ENCODE data around the gene ZNF573.

DNA sequence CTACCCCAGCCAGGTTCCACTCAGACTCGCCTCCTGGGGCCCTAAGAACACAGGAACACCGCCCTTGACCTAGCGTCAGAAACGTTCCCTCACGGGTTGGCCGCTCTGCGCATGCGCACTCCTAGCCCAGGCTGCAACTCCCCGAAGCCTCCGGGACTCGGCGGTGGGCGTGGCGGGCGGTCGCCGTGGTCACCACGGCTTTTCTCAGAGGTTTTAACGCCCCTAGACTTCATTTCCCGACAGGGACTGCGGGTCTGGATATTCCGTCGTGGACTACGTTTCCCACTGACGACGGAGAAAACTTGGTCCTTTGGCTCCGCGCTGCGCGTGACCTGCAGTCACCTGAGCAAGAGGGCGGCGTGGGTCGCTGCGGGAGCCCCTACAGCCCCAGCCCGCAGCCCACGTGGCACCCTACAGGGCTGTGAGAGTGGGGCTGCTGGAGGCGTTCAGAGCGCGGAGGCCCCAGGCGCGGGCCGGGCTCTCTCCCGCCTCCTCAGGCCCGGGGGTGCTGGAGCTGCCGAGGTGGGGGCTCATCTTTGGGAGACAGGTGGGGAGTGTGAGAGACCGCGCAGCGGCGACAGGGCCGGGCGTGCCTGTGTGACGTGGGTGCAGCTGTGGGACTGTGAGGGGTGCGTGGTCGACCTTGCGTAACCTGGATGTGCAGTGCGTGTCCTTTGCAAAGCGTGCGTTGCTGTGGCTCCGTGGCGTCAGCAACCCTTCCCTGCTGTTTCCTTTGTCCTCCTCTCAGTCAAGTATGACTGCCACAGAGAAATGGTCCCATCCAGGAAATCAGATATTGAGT, 38.0 kb upstream of the ZNF573 start:
- TF ChIP-seq, protein P1, sequence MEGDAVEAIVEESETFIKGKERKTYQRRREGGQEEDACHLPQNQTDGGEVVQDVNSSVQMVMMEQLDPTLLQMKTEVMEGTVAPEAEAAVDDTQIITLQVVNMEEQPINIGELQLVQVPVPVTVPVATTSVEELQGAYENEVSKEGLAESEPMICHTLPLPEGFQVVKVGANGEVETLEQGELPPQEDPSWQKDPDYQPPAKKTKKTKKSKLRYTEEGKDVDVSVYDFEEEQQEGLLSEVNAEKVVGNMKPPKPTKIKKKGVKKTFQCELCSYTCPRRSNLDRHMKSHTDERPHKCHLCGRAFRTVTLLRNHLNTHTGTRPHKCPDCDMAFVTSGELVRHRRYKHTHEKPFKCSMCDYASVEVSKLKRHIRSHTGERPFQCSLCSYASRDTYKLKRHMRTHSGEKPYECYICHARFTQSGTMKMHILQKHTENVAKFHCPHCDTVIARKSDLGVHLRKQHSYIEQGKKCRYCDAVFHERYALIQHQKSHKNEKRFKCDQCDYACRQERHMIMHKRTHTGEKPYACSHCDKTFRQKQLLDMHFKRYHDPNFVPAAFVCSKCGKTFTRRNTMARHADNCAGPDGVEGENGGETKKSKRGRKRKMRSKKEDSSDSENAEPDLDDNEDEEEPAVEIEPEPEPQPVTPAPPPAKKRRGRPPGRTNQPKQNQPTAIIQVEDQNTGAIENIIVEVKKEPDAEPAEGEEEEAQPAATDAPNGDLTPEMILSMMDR (IDR thresholded peaks at IDR 0.05) = no peak
- TF ChIP-seq POLR2A (IDR thresholded peaks at IDR 0.05) = peak in 1 of 2 donors; percentile 13

All from adrenal gland (tissue), 5 donors.